ES-I3 (cell line): Measurements from ENCODE around the gene ZBTB44.

Experiments used
- H3K36me3 ChIP-seq: 2 replicates; pipeline ENCODE4 v1.6.1; 2013; ENCODE audit warnings: mild to moderate bottlenecking, low read length, control low read depth, moderate library complexity; ENCODE audit not compliant: insufficient read depth
- H3K4me1 ChIP-seq: 2 replicates; pipeline ENCODE4 v1.6.1; 2013; ENCODE audit warnings: mild to moderate bottlenecking, control low read depth, low read length; ENCODE audit not compliant: insufficient read depth
- H3K9ac ChIP-seq: 2 replicates; pipeline ENCODE4 v1.6.1; 2013; ENCODE audit warnings: low read depth, mild to moderate bottlenecking, low read length, moderate library complexity
- H3K9me3 ChIP-seq: 2 replicates; pipeline ENCODE4 v1.6.1; 2013; ENCODE audit warnings: mild to moderate bottlenecking, low read length, moderate library complexity; ENCODE audit not compliant: control insufficient read depth, insufficient read depth

ZBTB44 gene

DNA sequence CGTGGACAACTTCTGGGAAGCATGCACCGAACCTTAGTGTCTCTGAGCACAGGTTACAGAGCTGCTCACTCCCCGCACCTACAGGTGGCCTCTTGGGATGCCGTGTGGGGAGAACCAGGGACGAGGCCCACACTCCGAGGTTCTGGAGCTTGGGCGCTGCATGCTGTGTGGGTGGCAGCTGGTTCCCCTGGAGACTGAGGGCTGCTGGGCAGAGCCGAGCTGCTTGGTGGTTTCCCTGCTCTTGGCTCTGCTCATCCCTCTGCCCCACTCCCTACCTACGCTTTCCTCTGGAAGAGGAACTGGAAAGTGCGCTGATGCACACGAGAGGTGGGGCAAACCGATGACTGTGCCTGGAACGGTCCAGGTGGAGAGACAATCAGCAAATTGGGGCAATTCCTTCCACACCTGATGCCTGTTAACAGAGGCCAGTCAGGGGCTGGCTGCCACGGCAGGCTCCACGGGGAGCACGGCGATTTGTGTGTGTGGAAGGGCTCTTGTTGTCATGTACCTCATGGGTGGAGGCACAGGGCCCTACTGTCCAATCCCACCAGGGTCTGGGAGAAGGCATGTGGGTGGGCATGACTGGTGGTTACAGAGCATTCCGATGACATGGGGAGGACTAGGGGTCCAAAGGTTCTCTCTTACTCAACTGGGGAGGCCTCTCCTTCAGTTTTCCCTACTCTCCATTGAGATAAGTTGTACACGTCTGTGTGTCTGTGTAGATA lies 94.2 kb downstream of the ZBTB44 start:
- Histone ChIP-seq H3K9ac (no peak overlapping the region), H3K4me1 (peaks cover 8% of the 10 kb centered on the region; the same call in 1 of the 2 replicates), H3K9me3 (no peaks in the 10 kb centered on the region), H3K36me3 (no peaks in the 10 kb centered on the region)

DNA sequence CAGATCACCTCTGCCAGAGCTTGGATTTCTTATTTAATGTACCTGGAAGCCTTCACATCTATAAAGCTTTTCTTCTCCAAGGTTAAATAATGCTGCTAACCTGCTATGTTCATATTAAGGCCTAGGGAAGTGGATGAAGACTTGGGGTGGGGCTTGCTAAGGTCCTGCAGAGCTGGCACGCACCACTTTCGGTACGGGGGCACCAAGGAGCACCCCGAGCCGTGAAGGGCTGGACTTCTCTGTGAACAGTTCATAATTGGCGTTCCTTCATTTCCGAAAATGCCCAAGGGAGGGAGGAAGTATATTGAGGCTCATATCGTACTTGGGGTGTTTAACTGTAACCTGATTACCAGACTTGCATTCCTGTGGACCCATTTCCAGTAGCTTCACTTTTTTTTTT lies 95.6 kb downstream of the ZBTB44 start:
- Histone ChIP-seq H3K9me3 (no peaks in the 10 kb centered on the region), H3K4me1 (peaks cover 8% of the 10 kb centered on the region; the same call in 1 of the 2 replicates), H3K36me3 (no peaks in the 10 kb centered on the region), H3K9ac (no peak overlapping the region)

DNA sequence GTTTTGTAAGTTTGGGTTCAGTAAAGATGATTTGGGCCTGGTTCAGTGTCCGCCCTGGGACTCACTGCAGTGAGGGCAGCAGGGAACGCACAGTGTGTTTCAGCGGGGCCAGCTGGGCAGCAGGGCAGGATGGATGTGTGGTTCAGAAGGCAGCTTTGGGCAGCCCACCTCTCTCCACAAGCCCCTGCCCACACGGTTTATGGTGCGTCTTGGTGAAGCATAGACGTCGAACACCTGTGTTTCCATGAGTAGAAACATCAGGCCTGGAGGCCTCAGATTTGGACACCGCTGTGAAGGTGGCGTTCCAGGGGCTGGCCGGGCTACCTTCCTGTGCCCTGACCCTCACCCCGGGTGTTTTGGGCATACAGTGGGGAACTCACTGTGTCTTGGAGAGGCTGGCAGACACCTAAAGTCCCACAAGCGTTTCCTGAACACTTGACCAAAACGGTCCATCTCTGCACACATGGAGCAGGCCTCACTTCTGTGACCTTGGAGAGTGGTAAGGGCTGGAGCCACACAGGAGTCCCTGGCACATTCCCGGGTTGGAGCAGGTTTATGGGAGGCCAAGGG lies 96.1 kb downstream of the ZBTB44 start:
- Histone ChIP-seq H3K9ac (no peak overlapping the region), H3K36me3 (no peaks in the 10 kb centered on the region), H3K9me3 (no peaks in the 10 kb centered on the region), H3K4me1 (peaks cover 8% of the 10 kb centered on the region; the same call in 1 of the 2 replicates)

DNA sequence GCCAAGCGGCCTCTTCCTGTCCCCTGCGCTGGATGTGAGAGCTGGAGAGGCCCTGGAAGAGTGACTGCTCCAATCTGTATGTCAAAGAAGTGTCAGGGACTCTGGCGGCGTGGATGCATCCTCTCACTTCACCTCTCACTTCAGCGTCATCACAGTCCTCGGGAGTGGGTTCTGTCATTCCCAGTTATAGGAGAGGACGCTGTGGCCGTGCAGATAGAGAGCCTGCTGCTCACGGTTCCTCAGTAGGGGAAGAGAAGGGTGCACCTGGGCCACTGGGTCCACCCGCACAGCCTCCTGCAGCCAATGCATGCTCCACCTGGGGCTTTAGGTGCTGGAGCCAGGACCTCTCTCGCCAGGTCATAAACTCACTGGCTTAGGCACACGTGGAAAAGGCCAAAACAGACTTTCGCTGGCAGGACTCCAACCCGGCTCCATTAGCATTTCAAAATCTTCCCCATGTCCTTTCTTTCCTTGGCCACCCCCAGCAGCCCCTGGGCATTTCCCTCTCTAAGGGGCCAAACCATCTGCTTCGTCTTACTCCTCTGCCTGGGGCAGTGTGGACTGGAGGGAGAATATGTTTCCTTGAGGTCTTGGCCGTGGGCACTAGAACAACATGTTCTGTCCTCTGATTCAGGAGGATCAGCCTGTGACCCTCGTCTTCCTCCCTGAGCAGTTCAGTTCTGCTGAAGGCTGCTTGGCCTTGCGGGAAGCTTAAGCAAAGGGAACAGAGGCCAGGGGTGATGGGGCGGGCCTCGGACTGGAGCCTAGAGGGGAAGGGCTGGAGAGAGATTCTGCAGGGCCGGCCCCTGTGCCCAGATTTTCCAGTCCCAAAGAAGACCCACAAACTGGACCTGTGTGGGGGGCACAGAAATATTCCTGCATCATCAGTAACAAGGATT lies 97.3 kb downstream of the ZBTB44 start:
- no peaks in the 10 kb centered on the region for H3K9me3 ChIP-seq
- H3K4me1 ChIP-seq, result peaks cover 8% of the 10 kb centered on the region; the same call in 1 of the 2 replicates
- no peak overlapping the region for H3K9ac ChIP-seq
- H3K36me3 ChIP-seq, result no peaks in the 10 kb centered on the region

DNA sequence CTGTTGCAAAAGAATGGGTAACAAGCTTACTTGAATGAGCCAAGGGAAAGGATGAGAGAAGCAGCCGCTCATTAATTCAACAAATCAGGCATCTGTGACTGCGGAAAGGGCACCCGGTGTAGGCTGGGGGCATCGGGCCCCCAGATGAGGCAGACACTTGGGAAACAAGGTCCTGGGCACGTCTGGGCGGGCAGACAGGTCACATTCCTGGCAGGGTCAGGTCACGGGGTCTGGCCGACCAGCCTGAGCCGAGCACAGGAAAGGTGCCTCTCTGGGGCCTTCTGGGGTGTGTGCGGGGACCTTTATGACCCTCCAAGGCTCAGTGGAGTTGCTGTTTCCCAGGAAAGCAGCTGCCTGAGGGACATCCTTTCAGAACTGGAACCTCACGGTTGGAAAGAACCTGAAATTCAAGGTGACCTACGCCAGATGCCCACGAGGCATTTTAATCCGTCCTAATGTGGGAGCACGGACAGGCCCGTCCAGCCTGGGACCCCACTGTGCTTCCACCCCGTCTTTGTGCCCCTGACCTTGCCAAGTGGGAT lies 98.1 kb downstream of the ZBTB44 start:
- H3K4me1 ChIP-seq, result peaks cover 8% of the 10 kb centered on the region; the same call in 1 of the 2 replicates
- no peaks in the 10 kb centered on the region for H3K36me3 ChIP-seq
- no peak overlapping the region for H3K9ac ChIP-seq
- H3K9me3 ChIP-seq, result no peaks in the 10 kb centered on the region

DNA sequence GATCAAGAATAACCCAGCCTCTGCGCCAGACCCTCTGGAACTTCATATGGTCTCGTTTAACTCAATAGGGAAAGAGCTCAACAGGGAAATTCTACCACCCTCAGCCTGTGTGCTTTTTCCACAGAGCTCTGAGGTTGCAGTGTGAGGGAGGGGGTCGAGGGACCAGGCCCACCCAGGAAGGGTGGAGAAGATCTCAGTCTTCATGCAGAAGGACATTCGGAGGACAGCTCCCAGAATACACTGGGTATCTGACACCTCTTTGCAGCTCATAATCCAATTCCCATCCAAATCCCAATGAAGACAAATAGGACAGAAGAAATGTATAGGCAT lies 98.5 kb downstream of the ZBTB44 start:
- H3K4me1 ChIP-seq, result peaks cover 8% of the 10 kb centered on the region; the same call in 1 of the 2 replicates
- H3K9ac ChIP-seq, result no peak overlapping the region
- no peaks in the 10 kb centered on the region for H3K9me3 ChIP-seq
- no peaks in the 10 kb centered on the region for H3K36me3 ChIP-seq

DNA sequence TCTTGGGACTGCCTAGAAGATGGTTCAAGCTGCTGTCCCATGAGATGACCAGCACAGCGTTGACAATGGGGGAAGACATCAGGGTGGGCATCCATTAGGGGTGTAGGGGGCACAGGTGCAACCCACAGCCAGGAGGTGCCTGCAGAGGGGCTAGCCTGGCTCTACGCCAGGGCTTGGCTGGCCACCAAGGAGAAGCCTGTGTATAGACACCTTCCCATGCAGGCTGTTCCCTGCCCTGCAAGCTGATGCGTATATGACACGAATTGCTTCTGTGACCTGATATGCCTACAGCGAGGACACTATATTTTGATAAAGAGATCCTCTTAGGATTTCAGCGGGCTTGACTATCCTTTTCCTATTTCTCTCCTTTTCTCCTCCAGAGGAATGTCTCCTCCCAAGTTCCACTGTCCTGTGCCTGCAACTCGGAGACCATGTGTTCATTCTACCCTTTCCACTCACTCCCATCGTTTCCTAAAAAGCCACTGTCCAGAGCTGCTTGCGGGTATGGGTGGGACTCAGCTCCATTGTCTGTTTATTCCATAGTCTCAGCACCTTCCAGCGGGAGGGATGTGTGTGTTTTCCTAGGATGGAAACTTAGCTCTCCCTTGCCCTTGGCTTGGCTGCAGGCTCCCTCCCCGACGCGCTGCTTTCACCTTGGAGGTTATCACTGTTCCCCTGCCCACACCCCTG lies 99.0 kb downstream of the ZBTB44 start:
- H3K9me3 ChIP-seq, result no peaks in the 10 kb centered on the region
- no peaks in the 10 kb centered on the region for H3K36me3 ChIP-seq
- peaks cover 8% of the 10 kb centered on the region; the same call in 1 of the 2 replicates for H3K4me1 ChIP-seq
- H3K9ac ChIP-seq, result no peak overlapping the region

DNA sequence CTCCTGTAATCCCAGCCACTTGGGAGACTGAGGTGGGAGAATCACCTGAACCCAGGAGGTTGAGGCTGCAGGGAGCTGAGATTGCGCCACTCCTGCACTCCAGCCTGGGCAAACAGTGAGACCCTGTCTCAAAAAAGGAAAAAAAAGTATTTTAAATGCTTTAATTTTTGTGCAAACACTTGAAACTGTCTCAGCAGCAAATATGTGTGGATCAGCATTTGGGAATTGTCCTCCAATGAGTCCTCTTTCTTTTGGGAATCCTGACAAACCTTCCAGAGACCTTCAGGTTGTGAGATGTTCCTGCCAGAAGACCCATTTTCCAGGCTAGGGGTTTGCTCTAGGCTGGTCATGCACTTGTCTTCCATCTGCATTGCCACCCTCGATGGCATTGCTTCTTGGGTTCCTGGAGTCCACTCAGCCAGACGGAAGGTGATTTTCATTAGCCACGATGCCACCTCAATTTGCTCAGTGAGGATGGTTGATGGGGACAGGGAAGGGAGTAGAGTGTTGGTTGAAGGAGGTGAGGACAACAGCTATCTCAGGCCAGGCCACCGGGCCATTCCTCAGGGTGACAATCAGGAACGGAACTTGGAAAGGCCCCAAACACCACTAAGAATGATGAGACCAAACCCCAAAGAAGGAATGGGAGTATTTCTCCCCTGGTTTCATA lies 99.7 kb downstream of the ZBTB44 start:
- no peaks in the 10 kb centered on the region for H3K9me3 ChIP-seq
- no peaks in the 10 kb centered on the region for H3K36me3 ChIP-seq
- peaks cover 8% of the 10 kb centered on the region; the same call in 1 of the 2 replicates for H3K4me1 ChIP-seq
- H3K9ac ChIP-seq, result no peak overlapping the region

DNA sequence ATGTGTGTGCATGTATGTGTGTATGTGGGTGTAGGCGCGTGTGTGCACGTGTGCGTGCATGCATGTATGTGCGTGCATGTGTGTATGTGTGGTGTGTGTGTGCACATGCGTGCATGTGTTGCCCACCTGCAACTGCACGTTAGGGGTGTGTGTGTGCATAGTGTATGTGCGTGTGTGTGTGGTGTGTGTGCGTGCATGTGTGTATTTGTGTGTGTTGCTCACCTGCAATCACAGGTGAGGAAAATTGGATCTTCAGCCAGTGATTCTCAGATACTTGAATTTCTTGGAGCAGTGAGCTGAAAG lies 100.8 kb downstream of the ZBTB44 start:
- H3K9me3 ChIP-seq, result no peaks in the 10 kb centered on the region
- peaks cover 8% of the 10 kb centered on the region; the same call in 1 of the 2 replicates for H3K4me1 ChIP-seq
- H3K36me3 ChIP-seq, result no peaks in the 10 kb centered on the region
- H3K9ac ChIP-seq, result no peak overlapping the region

DNA sequence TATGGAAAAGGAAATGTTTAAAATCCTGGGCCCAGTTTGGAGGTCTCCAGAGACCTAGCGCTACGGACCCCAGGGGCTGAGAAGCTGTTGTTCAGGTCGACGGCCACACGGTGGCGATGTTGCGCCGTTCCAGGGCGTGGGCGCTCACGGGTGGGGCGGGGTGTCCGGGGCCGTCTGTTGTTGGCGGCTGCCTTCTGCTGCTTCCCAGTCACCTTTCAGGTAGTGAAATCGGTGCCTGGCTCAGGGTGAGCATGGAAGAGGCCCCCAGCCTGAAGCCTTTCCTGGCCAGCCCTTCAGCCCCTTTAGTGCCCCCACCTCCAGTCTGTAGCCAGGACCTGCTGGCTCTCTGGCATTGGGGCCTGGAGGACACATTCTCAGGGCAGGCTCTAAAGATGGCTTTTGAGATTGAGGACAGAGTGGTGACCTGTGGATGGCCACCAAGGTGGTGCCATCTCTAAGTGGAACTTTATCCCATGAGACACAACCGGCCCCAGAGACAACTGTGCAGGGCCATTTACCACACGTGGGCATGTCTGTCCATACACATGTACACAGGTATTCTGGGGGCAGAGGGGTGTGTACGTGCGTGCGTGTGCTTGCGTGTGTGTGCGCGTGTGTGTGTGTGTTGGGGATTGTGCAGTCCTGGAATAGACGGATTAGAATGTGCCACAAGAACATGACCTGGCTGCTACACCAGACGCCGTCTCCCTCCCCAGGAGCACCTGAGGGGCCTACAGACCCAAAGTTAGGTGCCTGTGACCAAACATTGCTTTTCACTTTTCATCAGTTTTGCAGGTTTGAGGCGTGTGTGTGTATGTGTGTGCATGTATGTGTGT lies 101.4 kb downstream of the ZBTB44 start:
- Histone ChIP-seq H3K9me3 (no peaks in the 10 kb centered on the region), H3K9ac (no peak overlapping the region), H3K36me3 (no peaks in the 10 kb centered on the region), H3K4me1 (peaks cover 8% of the 10 kb centered on the region; the same call in 1 of the 2 replicates)

DNA sequence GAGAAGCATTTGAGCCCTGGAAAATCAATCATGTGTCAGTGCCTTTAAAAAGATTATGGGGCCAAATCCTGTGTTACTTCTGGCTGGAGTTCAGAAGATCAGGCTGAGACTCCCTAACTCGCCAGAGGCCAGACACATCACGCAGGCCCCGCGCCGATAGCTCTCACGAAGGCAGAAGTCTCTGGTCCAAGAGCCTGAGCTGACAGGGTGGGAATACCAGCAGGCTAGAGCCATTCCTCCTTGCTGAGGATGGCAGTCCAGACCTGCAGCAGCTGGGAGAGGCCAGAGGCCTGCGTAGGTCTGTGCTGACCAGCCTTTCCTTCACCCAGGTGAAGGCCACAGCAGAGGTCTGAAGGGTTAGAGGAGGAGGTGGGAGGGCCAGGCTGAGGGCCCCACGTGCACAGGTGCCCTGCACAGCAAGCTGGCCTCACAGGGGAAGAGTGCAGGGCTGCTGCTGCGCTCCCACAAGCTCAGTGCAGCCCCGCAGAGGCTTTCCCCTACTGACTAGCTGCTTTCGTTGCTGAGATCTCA lies 102.2 kb downstream of the ZBTB44 start:
- peaks cover 5% of the 10 kb centered on the region; the same call in 1 of the 2 replicates for H3K4me1 ChIP-seq
- no peaks in the 10 kb centered on the region for H3K9me3 ChIP-seq
- no peaks in the 10 kb centered on the region for H3K36me3 ChIP-seq
- H3K9ac ChIP-seq, result no peak overlapping the region

DNA sequence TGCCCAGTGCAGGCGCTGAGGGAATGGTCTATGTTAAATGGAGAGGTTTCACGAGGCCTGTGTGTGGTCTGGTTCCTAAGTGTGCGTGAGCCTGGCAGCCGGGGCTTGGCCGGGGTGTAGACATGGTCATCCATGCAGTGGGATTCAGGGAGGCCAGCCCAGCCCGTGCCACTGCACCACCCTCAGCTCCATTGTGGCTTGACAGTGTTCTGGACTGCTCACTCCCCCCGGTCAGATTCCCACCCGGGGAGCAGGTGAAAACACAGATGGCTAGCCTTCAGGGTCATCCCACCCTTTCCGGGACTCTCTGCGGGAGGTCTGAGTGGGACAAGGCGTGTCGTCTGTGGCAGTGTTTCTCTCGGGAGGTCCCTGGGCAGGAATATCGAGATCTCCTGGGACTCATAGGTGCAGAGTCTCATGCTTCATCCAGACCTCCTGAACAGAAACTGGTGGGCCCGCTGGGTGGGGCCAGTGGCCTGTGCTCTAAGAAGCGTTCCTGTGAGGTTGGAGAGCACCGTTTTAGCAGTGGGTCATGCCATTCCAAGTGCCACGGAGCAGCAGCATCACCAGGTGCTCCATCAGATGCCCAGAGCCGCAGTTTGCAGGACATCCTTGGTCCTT lies 102.8 kb downstream of the ZBTB44 start:
- H3K36me3 ChIP-seq, result no peaks in the 10 kb centered on the region
- no peaks in the 10 kb centered on the region for H3K9me3 ChIP-seq
- no peak overlapping the region for H3K9ac ChIP-seq
- no peaks in the 10 kb centered on the region for H3K4me1 ChIP-seq
